ENCODE results near the gene MYBPC2.

- TF ChIP-seq POLR2AphosphoS5 (IDR thresholded peaks at IDR 0.05; ENCODE audit: borderline replicate concordance, low read depth, low read length) (no peak), EZH2 (IDR thresholded peaks at IDR 0.05) (no peak)
Measured at GRCh38 chr19:50419580-50420035, 13.1 kb upstream of the MYBPC2 start.

Measured in SK-N-MC (cell line).